Stimulated activated effector memory CD8-positive, alpha-beta T cell treated with anti-CD3 and anti-CD28 coated beads, Interleukin-12 subunit alpha, Interleukin-12 subunit beta, amount 100 ng/mL, for 72 hours (primary cell): ENCODE data around the gene ORM2.
A peak's percentile ranks its signal among the peaks of the same experiment; 100 is the strongest.

Source experiments
- ATAC-seq: fragments of 150-1000 bp; cut with Tn5 transposase; 2 replicates; pipeline ENCODE4 v1.10.0; 2021
- DNase-seq, 2 donors: peaks; one replicate each; pipeline ENCODE4 v3.0.0; 2021 to 2022; ENCODE audit warnings: low spot score in 2 of 2
- H3K27ac Mint-ChIP-seq: one replicate; pipeline ENCODE4 v1.8.0; 2022; ENCODE audit warnings: mild to moderate bottlenecking, mixed read lengths
- H3K36me3 Mint-ChIP-seq: one replicate; pipeline ENCODE4 v1.8.0; 2022; ENCODE audit warnings: mild to moderate bottlenecking, mixed read lengths
- H3K4me1 Mint-ChIP-seq: one replicate; pipeline ENCODE4 v1.8.0; 2022; ENCODE audit warnings: mixed read lengths
- H3K4me3 Mint-ChIP-seq: one replicate; pipeline ENCODE4 v1.8.0; 2022; ENCODE audit warnings: mild to moderate bottlenecking, mixed read lengths
- H3K9me3 Mint-ChIP-seq: one replicate; pipeline ENCODE4 v1.8.0; 2022; ENCODE audit warnings: mixed read lengths

Gene ORM2

DNA sequence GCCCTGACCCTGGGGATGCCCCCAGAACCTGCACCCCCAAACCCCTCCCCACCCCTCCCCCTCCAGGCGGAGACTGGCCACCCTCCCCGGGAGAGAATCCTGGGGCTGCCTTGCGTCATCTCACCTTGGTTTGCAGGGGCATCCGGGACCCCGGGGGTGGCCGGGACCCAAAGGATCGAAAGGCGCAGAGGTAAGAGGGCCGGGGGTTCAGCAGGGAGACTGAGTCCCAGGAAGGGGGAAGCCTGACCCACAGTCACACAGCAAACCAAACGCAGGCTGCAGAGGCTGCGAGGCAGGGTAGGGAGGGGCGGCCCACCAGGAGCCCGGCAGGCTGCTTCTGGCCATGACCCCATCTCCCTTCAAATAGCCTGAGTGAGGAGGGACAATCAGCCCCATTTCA lies 40.6 kb upstream of the ORM2 start:
- Mint-ChIP-seq H3K4me1 (peaks cover 8% of the 10 kb centered on the region), H3K4me3 (no peak overlapping the region), H3K9me3 (no peaks in the 10 kb centered on the region), H3K27ac (no peak overlapping the region), H3K36me3 (no peaks in the 10 kb centered on the region)
- DNase-seq (no peak), ATAC-seq (no peak)

- no peak overlapping the region for H3K4me3 Mint-ChIP-seq
- H3K9me3 Mint-ChIP-seq = no peaks in the 10 kb centered on the region
- DNase-seq = no peak
- H3K4me1 Mint-ChIP-seq = peaks cover 8% of the 10 kb centered on the region
- H3K36me3 Mint-ChIP-seq = no peaks in the 10 kb centered on the region
- no peak overlapping the region for H3K27ac Mint-ChIP-seq
- ATAC-seq = no peak
Observed at GRCh38 chr9:114289571-114290481, 39.8 kb upstream of the ORM2 start.

- ATAC-seq = peak; percentile 22
Observed at GRCh38 chr9:114290561-114290986, 39.1 kb upstream of the ORM2 start.

GRCh38 chr9:114291064-114291474 lies 38.6 kb upstream of the ORM2 start:
- ATAC-seq (peak; percentile 27), DNase-seq (peak; percentile 67 to 87)
- Mint-ChIP-seq H3K9me3 (peaks cover 5% of the 10 kb centered on the region), H3K4me3 (no peak overlapping the region), H3K36me3 (no peaks in the 10 kb centered on the region), H3K27ac (peak overlapping the region; percentile 46), H3K4me1 (peaks cover 8% of the 10 kb centered on the region)

More at GRCh38 chr9:114290561-114290986, 39.1 kb upstream of the ORM2 start:
- Mint-ChIP-seq H3K4me1 (peaks cover 8% of the 10 kb centered on the region), H3K9me3 (peaks cover 5% of the 10 kb centered on the region), H3K27ac (peak overlapping the region; percentile 46), H3K36me3 (no peaks in the 10 kb centered on the region), H3K4me3 (no peak overlapping the region)
- no peak for DNase-seq

DNA sequence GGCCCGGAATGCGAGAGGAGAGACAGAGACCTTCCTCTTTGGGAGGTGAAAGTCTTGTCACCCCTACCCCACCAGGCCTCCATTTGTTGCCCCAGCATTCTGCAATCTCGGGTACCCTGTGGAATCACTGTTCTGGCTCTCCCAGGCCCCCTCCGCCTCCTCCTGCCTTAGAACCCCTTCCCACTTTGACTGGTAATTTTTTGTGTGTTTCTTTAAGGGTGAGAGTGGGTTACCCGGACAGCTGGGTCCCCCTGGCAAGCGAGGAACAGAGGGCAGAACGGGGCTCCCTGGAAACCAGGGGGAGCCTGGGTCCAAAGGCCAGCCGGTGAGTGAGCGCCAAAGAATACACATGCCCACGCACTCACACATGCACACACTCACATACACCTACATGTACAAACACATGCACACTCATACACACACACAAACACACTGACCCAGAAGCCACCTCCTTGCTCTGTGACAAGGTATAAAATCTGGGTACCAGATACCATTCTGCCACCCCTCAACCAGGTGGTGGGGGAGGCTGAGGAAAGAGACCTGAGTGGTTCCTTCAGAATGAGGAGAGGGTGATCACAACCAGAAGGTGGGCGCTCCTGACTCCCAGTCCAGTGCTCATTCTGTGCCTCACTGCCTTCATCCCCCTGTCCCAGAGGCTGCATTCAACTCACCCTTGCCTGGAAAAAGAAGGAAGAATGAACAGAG lies 37.6 kb upstream of the ORM2 start:
- peaks cover 8% of the 10 kb centered on the region for H3K4me1 Mint-ChIP-seq
- DNase-seq = no peak

DNA sequence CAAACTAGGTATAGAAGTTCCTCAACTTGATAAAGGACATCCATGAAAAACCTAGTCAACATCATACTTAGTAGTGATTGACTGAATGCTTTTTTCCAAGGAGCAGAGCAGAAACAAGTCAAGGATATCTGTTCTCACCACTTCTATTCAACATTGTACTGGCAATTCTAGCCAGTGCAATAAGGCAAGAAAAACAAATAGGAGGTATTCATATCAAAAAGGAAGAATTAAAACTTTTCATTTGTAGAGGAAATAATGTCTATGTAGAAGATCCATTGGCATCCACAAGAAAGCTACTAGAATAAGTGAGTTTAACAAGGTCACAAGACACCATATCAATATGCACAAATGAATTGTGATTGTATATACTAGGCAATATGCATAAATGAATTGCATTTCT lies 35.0 kb upstream of the ORM2 start:
- no peak overlapping the region for H3K4me3 Mint-ChIP-seq
- peaks cover 8% of the 10 kb centered on the region for H3K4me1 Mint-ChIP-seq
- H3K27ac Mint-ChIP-seq = no peak overlapping the region
- H3K9me3 Mint-ChIP-seq = peaks cover 5% of the 10 kb centered on the region
- no peak for DNase-seq
- ATAC-seq = no peak
- no peaks in the 10 kb centered on the region for H3K36me3 Mint-ChIP-seq

More for the DNA sequence above, 37.6 kb upstream of the ORM2 start:
- H3K9me3 Mint-ChIP-seq = peaks cover 5% of the 10 kb centered on the region
- no peak overlapping the region for H3K4me3 Mint-ChIP-seq
- no peak for ATAC-seq
- H3K27ac Mint-ChIP-seq = no peak overlapping the region
- no peaks in the 10 kb centered on the region for H3K36me3 Mint-ChIP-seq

DNA sequence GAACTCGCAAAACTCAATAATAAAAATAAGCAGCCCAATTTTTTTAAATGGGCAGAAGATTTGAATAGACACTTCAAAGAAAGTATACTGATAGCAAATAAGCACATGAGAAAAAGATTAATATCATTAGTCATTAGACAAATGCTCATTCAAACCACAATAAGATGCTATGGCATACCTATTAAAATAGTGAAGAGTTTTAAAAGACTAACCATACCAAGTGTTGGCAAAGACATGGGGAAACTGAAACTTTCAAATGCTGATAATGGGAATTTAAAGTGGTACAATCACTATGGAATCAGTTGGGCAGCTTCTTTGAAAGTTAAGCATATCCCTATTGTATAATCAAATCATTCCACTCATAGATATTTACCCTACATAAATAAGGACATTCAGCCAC lies 33.3 kb upstream of the ORM2 start:
- Mint-ChIP-seq H3K9me3 (peaks cover 5% of the 10 kb centered on the region), H3K4me1 (peaks cover under 1% of the 10 kb centered on the region), H3K27ac (no peak overlapping the region), H3K4me3 (no peak overlapping the region), H3K36me3 (no peaks in the 10 kb centered on the region)
- DNase-seq = no peak
- ATAC-seq = no peak

GRCh38 chr9:114299286-114300152 lies 30.1 kb upstream of the ORM2 start:
- Mint-ChIP-seq H3K27ac (no peak overlapping the region), H3K9me3 (peaks cover 5% of the 10 kb centered on the region), H3K4me1 (no peaks in the 10 kb centered on the region), H3K36me3 (no peaks in the 10 kb centered on the region), H3K4me3 (no peak overlapping the region)
- ATAC-seq = no peak
- DNase-seq = no peak

DNA sequence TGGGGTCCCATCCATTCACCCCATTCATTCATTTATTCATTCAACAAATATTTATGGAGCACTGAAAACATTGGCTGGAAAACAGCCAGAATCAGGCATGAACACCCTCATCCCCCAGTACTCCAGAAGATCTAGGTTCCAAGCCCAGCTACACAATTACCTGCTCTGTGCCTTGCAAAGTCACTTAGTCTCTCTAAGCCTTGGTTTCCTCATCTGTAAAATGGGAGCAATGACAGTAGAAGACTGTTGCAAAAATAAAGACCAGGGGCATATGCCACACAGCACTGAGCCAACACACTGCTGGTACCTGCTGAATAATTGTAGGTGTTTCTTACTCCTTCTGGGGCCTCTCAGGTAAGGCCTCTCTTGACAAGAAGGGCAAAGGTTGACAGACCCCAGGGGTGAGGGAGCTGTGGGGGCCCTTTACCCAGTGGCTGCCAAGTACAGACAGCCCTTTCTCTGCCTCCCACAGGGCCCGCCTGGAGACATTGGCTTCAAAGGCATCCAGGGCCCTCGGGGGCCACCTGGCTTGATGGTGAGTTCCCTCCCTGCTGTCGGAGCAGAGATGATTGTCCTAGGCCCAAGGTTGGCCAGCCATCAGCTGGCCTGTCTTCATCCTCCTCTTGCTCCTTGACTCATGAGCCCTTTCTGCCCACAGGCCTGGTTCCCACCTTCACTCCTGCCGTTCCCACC lies 29.4 kb upstream of the ORM2 start:
- H3K4me3 Mint-ChIP-seq = no peak overlapping the region
- DNase-seq (no peak), ATAC-seq (no peak)
- no peak overlapping the region for H3K27ac Mint-ChIP-seq
- peaks cover under 1% of the 10 kb centered on the region for H3K9me3 Mint-ChIP-seq
- H3K36me3 Mint-ChIP-seq = no peaks in the 10 kb centered on the region
- H3K4me1 Mint-ChIP-seq = peaks cover 3% of the 10 kb centered on the region

- Mint-ChIP-seq H3K4me1 (peaks cover 9% of the 10 kb centered on the region), H3K27ac (no peak overlapping the region), H3K4me3 (no peak overlapping the region), H3K36me3 (no peaks in the 10 kb centered on the region), H3K9me3 (no peaks in the 10 kb centered on the region)
- ATAC-seq = no peak
- no peak for DNase-seq
Observed at GRCh38 chr9:114300846-114301797, 28.5 kb upstream of the ORM2 start.

DNA sequence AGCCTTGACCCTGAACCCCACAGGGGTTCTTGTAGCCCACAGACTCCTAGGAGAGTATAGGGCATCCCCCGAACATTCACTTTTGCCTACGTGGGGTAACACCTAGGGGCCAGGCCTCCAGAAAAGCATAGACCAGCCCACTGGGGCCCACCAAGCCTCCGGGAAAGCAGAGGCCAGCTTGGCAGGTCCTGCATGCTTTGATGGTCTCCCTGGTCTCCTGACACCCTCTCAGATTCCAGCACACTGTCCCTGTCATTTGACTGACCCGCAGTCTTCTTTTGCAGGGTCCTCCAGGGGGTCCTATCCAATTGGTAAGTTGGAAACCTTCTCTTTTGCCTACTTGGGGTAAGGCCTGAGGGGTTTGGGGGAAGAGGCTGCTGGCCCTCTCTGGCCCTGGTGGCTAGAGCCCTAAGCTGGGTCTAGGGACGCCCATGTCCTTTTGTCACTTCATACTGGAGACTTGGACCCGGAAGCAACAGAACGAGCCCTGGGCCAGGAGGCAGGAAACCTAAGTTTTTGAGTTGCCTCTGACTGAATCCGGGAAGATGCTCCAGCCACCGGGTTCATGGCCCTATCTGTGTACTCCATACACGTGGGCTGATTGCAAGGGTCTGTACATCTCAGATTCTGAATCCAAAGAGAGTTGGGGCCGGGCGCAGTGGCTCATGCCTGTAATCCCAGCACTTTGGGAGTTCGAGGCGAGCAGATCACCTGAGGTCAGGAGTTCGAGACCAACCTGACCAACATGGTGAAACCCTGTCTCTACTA lies 27.7 kb upstream of the ORM2 start:
- H3K4me3 Mint-ChIP-seq = no peak overlapping the region
- H3K4me1 Mint-ChIP-seq = peaks cover 9% of the 10 kb centered on the region
- ATAC-seq (no peak), DNase-seq (peak in 1 of 2 donors; percentile 34)
- no peak overlapping the region for H3K27ac Mint-ChIP-seq
- no peaks in the 10 kb centered on the region for H3K36me3 Mint-ChIP-seq
- H3K9me3 Mint-ChIP-seq = no peaks in the 10 kb centered on the region

DNA sequence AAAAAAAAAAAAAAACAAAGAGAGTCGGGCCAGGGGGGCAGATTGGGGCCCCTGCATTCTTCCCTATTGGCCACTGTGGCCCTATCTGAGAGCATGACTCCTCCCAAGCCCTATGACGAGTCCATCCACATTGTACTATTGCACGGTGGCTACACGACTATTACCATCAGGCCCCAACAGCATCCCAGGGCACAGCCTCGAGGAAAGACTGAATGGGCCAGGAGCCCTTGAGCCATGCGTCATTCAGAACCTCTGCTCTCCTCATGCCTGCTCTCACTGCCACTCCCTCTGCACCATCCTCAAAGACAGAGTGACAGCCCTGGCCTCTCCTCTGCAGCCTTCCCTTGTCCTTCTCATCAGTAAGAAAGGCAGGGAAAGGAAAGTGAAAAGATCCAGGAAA lies 26.9 kb upstream of the ORM2 start:
- H3K9me3 Mint-ChIP-seq = no peaks in the 10 kb centered on the region
- H3K36me3 Mint-ChIP-seq = no peaks in the 10 kb centered on the region
- H3K4me1 Mint-ChIP-seq = peaks cover 9% of the 10 kb centered on the region
- no peak overlapping the region for H3K4me3 Mint-ChIP-seq
- H3K27ac Mint-ChIP-seq = no peak overlapping the region
- DNase-seq = peak in 1 of 2 donors; percentile 37
- no peak for ATAC-seq

DNA sequence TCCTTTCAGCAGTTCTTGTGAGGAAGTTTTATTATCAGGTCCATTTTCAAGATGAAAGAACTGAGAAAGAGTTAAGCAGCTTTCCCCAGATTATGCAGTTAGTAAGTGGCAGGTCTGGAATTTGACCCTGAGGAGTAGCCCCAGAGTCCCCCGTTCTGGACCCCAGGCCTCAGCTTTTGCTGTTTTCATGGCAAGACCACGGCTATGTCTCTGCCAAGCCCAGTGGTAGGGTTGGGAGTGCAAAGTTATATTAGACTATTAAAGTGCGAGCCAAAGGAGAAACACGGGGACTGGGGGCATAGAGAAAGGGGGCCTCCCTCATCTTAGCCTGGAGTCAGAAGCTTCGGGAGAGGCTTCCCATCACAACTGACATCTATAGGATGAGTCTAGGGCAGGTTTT lies 26.1 kb upstream of the ORM2 start:
- Mint-ChIP-seq H3K27ac (no peak overlapping the region), H3K4me1 (peaks cover 9% of the 10 kb centered on the region), H3K4me3 (no peak overlapping the region), H3K36me3 (no peaks in the 10 kb centered on the region), H3K9me3 (no peaks in the 10 kb centered on the region)
- DNase-seq = no peak
- ATAC-seq = no peak
